ENCODE measurements around the gene THEM4.

THEM4 gene
- total RNA-seq: 29.8 to 193 (median 49.2) reads per million in 4 experiments

GRCh38 chr1:151909167-151910149 lies at the start of gene THEM4:
TSS of gene THEM4 (minus strand) at chr1:151909511. CDS start at chr1:151909458, 53 bp downstream.
- DNase-seq: peak; percentile 69

- no peak for DNase-seq
These were observed 49.6 kb upstream of the THEM4 start for GRCh38 chr1:151958959-151959358.

GRCh38 chr1:151956957-151957497 lies 47.7 kb upstream of the THEM4 start:
- no peak for DNase-seq

GRCh38 chr1:151953409-151954094 lies 44.2 kb upstream of the THEM4 start:
- no peak for DNase-seq

GRCh38 chr1:151952811-151953210 lies 43.5 kb upstream of the THEM4 start:
- no peak for DNase-seq

- no peak for DNase-seq
These were observed 40.3 kb upstream of the THEM4 start for GRCh38 chr1:151949371-151950193.

GRCh38 chr1:151948506-151948905 lies 39.2 kb upstream of the THEM4 start:
- DNase-seq: no peak

- DNase-seq: no peak
These were observed 37.8 kb upstream of the THEM4 start for GRCh38 chr1:151947140-151947539.

GRCh38 chr1:151945725-151946722 lies 36.7 kb upstream of the THEM4 start:
- DNase-seq: peak; percentile 39

- DNase-seq: no peak
These were observed 35.7 kb upstream of the THEM4 start for GRCh38 chr1:151944857-151945575.

GRCh38 chr1:151944126-151944856 lies 35.0 kb upstream of the THEM4 start:
- no peak for DNase-seq

GRCh38 chr1:151943591-151943990 lies 34.3 kb upstream of the THEM4 start:
- DNase-seq: no peak

- DNase-seq: no peak
These were observed 33.6 kb upstream of the THEM4 start for GRCh38 chr1:151942882-151943281.

GRCh38 chr1:151940541-151940940 lies 31.2 kb upstream of the THEM4 start:
- DNase-seq: no peak

- DNase-seq: no peak
These were observed 30.5 kb upstream of the THEM4 start for GRCh38 chr1:151939779-151940178.

GRCh38 chr1:151939141-151939540 lies 29.8 kb upstream of the THEM4 start:
- no peak for DNase-seq

GRCh38 chr1:151936653-151937052 lies 27.3 kb upstream of the THEM4 start:
- no peak for DNase-seq

- DNase-seq: no peak
These were observed 26.7 kb upstream of the THEM4 start for GRCh38 chr1:151935894-151936602.

- DNase-seq: no peak
These were observed 25.8 kb upstream of the THEM4 start for GRCh38 chr1:151935154-151935553.
